Measurements from ENCODE around the gene HPS4.

The HPS4 gene

DNA sequence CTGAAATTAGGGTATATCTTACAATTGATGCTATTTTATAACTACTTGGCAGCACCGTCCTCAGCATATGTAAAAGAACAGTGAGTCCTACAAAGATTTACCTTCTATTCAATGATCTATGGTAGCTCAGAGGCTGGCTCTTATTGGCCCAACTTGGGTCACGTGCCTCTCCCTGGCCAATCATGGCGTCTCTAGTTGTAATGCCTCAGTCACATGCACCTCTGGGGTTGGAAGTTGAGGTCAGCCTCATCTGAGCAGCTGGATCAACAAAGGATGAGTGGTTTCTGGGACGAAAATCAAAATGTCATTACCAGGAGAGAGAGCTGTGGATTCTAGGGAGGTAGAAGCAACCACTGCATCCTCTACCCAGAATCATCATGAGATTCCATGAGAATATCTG lies 77.5 kb downstream of the HPS4 start:
- no peak for DNase-seq

GRCh38 chr22:26404851-26405421 lies 78.6 kb downstream of the HPS4 start:
- no peak for DNase-seq

- DNase-seq = no peak
These were observed 81.9 kb downstream of the HPS4 start for GRCh38 chr22:26401726-26402125.
